ENCODE results near the gene DNAJC22.
A peak's percentile ranks its signal among the peaks of the same experiment; 100 is the strongest.
"Not testable (repeated sequence)": the region's sequence is repeated elsewhere in the genome, so short reads cannot be mapped to it uniquely, and the experiment has no call there.

Gene DNAJC22

DNA sequence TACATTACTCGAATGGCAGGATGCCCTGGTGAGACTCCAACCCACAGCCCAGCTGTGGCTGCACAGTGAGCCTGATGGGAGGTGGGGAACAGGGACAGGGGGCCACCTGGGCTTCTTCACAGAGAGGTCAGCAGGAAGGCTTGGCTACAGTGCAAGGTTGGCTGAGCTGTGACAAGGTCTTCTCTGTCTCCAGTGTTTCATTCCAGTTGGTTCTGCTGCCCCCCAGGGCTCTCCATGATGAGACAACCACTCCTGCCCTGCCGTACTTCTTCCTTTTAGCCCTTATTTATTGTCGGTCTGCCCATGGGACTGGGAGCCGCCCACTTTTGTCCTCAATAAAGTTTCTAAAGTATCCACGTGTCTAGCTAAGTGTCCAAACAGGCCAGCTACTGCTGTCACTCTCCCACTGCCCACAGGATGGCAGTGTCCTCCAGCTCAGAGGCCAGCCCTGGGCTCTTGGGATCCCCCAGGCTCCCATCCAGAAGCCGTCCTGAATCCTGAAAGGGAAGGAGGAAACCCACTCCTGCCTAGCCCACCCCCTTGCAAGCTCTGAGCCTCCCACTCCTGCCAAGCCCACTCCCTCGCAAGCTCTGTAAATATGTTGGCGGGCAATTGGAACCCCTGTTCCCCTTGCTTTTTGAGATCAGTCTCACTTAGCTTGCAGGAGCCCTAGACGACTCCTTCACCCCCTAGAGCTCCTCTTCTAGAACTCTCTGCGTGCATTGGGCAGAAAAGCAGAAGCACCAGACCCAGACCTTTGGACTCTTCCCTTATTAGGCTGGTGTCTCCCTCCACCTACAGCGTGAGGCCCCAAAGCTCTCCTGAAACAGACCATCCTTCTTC, 15.1 kb upstream of the DNAJC22 start:
- peak; percentile 66 for DNase-seq

DNA sequence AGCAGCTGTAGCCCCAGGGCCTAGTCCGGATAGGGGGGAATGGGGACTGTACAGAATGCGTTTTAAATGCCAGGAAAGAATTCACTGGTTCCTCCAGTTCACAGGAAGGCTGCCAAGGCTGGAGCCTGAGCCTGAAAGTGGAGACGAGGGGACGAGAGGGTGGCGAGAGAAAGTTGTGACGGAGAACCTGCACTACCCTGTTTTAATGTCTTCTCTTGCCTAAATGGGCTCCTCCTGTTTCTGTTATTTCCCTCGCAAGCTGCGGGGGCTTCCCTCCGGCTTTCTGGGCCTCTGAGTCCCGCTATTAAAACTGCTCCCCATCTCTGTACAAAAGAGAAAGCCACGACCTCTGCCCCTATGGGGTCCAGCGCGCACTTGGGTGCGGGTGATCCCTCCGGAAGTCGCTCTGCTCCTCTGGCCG, 14.2 kb upstream of the DNAJC22 start:
- no peak for DNase-seq

DNA sequence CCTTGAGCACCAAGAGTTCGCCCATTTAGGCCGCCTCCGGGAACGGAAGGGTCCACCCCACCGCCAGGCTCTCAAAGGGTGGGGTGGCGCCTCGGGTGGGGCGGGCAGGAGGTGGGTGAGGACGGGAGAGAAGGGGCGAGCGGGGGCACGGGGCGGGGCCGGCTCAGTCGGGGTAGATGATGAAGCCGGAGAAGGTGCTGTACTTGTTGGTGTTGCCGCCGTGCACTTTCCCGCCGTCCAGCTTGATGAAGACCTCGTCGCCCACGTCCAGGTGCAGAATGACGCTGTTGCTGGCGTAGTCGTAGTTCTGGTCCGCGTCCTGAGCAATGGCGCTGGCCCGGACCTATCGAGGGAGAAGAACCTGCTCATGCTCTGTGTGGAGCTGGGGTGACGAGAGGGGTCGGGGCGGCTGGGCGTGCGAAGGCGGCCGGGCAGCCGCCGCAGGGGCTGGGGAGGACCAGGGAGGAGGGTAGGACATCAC, 13.8 kb upstream of the DNAJC22 start:
- no peak for DNase-seq

DNA sequence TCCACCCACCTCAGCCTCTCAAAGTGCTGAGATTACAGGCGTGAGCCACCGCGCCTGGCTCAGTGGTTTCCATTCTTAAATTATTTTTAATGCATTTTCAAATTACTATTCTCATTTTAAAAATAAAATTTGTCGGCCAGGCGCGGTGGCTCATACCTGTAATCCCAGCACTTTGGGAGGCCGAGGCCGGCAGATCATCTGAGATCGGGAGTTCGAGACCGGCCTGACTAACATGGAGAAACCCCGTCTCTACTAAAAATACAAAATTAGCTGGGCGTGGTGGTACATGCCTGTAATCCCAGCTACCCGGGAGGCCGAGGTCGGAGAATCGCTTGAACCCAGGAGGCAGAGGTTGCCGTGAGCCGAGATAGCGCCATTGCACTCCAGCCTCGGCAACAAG, 12.9 kb upstream of the DNAJC22 start:
- not testable (repeated sequence) for DNase-seq

DNA sequence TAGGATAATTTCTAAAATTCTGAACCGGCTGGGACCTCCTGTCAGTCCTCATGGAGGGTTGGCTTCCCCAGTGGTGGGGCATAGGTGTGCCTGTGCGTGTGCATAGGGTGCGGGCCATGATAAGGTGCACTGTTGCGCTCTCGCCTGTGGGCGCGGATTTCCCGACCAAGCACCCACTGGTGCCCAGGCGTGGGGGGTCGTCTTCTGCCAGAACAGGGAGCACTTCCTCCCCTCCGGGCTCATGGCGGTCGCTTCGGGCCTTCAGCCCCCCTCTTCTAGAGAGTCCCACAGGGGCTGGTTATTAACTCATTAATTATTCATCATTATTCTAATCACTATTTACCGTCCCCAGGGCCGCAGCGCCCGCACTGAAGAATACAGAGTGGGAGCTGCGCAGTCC, 12.5 kb upstream of the DNAJC22 start:
- DNase-seq = no peak

DNA sequence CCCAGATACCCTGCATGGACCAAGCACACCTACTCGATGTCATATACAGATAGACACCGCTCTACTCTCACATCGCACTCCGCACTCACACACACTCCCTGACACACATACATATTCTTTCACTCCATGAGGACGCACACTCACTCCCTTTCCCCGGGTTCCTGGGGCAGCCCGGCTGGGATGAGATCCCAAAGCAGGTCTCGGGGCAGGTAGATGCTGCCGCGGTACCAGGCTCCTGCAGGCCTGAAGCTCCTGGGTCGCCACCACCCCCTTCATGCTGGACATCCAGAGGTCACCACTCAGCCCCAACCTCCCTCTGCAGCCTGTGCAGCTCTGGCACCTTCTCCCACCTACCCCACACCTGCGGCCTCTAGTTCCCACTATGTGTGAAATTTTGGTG, 12.0 kb upstream of the DNAJC22 start:
- no peak for DNase-seq

DNA sequence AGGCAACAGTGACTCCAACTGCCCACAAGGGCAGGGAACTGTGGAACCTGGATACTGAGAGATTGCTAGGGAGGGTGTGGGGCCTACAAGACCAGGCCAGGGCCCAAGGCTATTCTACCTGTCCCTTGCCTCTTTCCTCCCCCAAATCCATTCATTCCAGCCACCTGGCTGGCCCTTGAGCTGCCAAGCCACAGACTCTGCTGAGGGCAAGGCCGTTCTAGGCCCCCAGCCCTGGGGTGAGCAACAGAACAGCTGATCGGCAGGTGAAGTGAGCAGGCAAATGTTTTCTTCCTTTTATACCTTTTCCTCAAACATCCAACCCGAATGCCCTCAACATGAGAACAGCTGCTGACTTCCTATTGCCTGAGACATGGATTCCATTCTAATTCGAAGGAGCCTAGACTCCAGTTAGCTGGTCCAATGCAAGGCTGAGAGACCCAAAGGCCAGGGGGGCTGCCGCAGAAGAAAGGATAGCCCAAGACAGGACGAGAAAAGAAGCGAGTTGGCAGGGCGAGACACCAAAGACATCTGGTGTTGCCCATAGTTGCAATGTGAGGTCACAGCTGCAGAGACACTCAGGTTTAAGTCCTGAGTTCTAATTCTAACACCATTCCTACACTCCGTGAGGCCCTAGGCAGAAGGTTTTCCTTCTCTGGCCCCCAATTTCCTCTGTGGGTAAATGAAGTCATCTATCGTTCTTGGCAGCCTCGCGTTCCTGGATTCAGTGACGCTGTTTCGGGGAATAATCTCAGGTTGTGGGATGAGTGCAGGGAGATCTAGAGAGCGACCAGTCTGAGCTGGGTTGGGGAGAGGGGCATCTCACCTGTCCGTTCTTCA, 11.4 kb upstream of the DNAJC22 start:
- DNase-seq = no peak

DNA sequence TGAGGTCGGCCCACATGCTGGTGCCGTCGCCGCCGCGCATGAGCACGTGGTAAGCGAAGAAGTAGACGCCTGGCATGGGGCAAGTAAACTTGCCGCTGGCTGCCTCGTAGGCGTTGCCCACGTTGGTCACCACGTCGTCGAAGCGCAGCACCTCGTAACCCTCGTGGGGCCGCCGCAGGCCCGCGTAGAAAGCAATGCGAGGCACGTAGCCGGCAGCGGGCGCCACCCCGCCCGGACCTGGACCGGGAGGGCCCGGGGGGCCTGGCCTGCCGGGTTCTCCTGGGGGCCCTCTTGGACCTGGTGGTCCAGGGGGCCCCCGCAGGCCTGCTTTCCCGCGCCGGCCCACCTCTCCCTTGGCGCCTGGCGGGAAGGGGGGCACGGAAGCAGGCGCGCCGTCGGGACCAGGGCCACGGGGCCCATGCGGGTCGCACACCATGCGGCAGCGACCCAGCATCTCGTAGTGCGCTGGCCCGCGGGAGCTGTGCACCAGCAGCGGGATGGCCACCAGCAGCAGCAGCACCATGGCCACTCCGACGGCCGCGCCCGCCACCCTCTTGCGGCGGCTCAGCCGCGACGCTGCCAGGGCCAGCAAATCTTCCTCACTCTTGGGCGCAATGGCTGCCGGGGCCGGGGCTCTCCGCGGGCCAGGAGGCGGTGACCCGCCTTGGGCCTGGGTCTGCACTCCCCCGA, 10.6 kb upstream of the DNAJC22 start:
- no peak for DNase-seq

DNA sequence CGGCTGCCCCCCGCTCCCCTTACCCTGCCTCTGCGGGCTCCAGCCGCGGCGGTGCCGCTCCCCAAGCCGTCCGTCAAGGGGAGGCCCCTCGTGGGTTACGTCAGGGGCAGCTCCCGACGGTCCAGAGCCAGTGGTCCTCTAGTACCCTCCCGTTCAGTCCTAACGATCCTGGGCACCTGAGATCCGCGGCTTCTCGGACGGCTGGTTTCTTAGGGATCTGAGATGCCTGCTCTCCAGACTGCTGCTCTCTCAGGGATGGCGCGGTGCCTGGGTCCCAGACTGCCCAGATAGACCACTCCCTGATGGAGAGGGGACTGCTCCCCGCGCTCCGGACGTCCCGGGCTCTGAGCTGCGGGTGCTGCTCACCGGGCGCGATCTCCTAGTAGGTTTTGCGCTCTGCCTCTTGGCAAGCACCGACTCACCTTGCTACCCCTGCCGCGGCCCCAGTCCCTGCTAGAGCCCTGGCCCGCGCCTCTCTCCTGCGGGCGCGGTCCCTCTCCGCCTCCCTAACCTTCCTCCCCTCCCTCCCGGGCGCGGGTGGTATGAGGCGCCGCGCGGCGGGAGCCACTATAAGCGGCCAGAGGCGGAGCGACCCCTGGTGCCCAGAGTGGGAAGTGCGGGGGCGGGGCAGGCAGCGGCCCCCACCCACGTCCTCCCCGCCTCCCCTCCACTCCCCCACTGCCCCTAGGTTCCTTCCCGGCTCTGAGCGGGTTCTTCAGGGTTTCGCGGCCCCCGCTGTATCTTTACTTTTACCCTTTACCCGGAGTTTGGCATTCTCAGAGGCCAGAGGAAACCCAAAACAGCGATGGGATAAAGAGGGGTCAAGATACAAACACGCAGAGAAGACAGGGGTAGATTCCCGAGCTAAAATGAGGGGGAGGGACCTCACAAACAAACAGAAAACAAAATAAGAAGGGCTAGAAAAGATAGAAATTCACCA, 9.8 kb upstream of the DNAJC22 start, which contains the start of gene C1QL4:
C1QL4 (minus strand) TSS at position 544 of the 940 bp plus-strand sequence. CDS start 711 bp downstream, outside the sequence.
- peak; percentile 94 for DNase-seq

DNA sequence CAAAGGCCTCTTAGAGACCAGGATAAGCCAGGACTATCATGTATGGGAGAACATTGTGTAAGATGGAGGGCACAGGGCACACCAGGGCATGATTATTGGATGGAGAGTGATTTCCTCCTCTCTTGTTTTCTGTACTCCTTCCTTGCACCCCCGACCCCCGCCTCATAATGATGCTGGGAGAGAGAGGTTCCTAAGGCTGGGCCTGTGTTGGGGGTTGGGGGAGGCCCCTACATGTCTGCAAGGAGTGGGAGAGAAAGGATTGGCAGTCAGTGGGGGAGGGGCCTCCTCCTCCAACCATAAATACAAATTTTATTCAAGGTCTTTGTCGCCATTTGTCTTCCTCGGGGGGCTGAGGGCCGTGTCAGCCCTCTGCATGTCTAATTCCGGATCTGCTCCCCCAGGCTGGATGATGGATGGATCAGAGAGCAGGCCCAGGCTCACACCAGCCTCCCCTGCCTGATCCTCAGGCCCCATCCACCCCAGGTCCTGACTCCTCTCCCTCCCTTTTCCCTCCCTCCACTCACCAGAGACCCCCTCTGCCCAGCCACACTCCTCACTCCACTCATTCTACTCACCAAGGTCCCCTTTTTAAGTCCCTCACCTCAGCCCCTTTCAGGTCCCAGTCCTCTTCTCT, 7.7 kb upstream of the DNAJC22 start:
- no peak for DNase-seq

DNA sequence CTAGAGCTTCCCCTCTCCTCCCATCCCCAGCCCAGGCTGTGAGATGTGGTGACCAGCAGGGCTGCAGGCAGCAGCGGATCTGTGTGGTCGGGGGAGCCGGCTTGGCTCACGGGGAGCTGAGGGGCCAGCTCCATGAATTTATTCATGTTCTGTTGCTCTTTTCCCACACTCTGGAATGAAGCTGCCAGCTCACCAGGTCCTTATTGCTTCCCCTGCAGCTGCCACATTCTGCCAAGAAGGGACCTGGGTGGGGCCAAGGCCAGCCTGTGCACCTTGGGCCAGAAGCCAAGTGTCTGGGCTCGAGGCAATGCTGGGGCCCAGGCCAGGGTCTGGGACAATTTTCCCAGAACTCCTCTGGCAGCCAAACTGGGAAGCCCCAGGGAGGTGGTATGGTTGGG, 7.2 kb upstream of the DNAJC22 start:
- DNase-seq = peak; percentile 53

DNA sequence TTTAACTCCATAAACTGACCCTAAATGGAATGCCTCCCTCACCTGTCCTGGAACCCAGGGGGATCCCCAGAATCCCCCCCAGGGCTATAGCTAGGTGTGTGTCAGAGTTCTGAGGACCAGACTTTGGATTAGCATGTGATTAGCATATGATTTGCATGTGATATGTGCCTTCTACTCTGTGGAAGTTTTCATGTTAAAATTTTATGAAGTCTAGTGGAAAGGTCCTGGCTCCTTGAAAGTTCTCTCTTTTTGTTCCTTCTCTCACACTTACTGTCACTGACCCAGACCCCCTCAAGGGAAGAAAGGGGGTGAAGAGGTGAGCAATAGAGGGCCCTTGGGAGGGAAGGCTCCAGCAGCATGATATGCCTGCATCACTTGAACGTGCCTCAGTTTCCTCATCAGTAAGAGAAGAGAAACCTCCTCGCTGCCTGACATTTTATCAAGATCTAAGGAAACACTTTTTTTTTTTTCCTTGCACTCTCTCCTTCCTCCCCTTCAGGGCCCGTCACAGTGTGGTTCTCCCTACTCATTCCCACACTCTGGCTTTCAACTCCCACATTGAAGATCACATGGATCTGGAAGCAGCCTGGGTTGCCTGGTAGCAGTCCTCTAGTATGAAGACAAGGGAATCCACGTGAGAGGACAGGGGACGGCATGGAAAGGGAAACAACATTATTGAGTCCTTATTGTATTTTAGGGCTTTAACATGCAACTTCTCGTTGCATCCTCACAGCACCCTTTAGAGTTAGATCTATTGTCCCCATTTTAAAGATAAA, 6.4 kb upstream of the DNAJC22 start:
- no peak for DNase-seq

DNA sequence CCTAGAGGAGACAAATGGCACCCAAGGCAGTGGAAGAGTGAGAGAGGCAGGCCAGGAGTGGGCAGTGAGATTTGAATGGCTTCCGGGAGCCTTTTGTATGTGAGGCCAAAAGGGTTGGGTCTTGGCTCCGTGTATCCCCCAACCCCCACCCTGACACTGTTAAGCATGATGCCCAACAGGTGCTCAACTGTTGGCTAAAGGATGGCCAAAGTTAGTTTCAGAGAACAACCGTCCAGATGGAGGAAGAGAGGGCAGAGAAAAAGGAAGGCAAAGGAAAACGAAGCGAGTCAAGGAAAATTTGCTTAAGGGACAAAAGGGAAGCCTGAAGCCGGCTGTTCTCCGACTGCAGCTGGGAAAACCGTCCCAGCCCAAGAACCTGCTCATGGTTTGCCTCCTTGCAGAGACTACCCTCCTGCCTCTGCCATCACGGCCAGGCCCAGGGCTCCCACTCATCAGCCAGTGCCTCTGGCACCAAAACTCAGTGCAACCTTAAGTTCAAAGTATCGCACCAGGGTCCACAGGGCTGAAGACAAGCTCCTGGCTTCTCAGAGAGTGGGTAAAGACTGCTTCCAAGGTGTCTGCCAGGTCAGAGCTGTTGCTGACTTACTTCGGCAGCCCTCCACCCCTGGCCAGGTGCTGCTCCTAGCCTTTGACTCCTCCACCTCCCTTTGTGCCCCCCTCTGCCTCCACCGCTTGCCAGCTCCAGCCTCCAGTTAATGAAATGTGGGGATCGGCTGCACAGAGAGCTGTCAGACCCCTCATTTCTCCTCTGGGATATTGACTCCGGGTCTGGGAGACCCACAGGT, 5.5 kb upstream of the DNAJC22 start:
- DNase-seq = no peak

DNA sequence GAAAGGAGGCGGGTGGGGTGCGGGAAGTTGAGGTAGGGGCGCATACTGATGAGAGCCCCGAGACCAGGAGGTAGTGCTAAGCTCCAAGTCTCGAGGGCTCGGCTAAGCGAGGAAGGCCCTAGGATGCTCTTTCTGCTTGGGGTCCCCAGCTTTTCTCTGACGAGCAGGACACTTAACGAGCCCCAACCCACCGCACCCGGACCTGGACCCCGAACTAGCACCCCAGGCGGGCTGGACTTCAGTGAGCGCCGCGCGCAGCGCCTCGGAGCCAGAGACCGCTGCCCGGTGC, 5.0 kb upstream of the DNAJC22 start:
- no peak for DNase-seq

DNA sequence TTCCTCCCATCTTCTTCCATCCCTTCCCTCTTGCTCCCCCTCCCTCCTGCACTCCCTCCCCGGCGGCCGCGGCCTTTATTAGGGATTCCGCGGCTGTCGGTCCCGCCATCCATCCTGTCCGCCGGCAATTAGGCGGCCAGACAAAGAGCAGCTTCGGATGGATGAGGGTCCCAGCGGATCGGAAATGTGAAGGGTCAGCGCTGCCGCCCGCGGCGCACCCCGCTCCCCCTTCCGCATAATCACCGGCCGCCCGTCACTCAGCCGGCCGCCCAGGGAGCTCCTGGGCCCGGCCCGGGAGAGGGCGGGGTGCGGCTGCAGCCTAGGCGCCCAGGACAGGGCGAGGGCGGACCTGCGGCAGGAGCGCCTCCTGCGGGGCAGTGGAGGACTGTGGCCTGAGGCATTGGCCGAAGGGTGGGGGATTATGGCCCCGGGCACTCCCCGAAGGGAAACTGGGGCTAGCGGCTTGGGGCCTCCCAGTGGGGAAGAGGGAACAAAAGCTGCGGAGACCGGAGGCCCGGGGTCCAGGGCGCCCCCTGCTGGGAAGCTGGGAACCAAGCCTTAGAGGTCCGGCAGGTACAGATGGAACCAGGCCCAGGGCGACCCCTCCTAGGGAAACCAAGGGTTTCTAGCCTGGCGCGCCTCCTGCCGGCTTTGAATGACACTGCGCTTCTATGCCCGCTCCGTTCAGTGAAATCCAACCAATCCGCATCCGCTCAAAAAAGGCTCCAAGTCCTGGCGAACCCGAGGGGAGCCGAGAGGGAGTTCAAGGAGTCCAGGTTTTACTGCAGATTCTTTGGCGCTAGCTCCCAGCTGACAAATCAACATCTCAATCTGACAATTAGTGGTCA, 4.4 kb upstream of the DNAJC22 start:
- DNase-seq = peak; percentile 98

DNA sequence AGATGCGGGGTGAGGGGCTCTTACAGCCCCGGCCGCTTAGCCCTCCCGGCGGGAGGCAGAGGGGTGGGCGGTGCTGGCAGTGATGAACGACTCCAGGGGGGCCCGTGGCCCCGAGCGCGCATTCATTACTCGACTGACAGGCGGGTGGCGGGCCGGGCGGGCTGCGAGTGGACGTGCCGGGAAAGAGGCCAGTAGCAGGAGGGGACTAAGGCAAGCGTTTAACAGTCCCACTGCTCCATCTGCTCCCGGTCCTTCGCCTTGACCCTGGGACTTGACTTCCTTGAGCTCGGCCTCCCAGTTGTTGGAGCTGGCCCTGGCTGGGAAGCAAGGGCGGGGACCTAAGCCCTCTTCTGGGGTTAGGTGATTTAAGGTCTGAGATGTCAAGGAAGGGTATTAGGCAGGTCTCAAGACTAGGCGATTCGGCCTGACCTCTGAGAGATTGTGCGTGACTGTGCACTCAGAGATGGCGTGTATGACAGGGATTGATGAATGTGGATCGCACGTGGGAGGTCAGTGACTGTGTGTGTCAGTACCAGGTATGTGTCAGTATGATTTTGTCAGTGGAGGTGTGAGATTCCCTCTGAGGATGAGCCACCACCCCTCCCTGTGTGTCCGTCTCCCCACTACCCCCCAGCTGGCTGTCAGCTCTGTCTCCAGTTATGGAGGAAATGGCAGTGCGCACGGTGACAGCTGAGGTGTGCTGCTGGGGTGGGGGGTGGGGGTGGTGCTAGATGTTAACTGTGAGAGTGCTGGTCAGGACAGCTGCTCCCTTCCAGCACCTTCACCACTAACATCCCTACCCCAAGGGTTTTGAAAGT, 3.6 kb upstream of the DNAJC22 start:
- DNase-seq = peak; percentile 84

DNA sequence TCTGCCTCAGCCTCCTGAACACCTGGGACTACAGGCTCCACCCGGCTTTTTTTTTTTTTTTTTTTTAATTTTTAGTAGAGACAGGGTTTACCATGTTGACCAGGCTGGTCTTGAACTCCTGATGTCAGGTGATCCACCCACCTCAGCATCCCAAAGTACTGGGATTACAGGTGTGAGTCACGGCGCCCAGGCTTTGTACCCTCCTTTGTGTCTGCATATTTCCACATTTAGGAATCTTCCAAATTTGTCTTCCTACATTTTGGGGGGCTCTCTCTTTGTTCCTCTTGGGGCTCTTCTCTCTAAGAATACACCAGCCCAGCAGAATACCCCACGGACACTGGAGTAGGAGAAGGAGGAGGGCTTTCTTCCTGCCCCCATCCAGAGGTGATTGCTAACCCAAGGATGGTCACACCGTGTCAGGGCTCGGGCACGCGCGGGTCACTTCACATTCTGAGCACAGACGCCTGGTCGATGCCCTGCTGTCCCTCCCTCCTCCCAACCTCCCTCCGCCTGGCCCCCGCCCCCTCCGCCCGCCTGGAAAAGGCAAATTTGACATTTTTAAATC, 2.1 kb upstream of the DNAJC22 start:
- no peak for DNase-seq

Data from NCI-H69 (cell line).